SW480 (cell line): ENCODE measurements around the gene LECT2.

Experiments
- DNase-seq: peaks from one replicate; pipeline ENCODE4 v3.0.0-alpha.2; 2016; ENCODE audit warnings: low spot score

Gene LECT2

DNA sequence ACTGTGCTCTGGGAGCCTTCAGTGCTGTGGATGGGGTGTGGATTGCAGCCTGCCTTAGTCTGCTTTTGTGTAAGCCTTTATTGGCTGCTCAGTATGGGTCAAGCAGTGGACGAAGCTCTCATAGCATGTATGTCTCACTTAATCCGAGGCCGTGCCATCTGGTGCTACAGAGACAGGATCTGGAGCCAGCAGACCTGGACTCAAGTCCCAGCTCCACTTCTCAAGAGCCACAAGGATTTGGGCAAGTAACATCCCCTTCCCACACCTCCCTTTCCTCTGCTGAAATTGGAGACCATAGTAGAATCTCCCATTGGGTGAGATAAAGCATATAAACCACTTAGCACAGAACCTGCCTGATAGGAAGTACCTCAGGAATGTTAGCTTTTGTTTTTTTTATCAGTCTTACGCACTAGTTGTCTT is 23.4 kb upstream of the LECT2 start:
- DNase-seq, result no peak

GRCh38 chr5:135977375-135977928 is 22.7 kb upstream of the LECT2 start:
- no peak for DNase-seq

- no peak for DNase-seq
Observed at GRCh38 chr5:135976216-135976615, 21.4 kb upstream of the LECT2 start.

- no peak for DNase-seq
Observed at GRCh38 chr5:135975122-135975521, 20.3 kb upstream of the LECT2 start.

- DNase-seq, result no peak
Observed at GRCh38 chr5:135974021-135974600, 19.3 kb upstream of the LECT2 start.

DNA sequence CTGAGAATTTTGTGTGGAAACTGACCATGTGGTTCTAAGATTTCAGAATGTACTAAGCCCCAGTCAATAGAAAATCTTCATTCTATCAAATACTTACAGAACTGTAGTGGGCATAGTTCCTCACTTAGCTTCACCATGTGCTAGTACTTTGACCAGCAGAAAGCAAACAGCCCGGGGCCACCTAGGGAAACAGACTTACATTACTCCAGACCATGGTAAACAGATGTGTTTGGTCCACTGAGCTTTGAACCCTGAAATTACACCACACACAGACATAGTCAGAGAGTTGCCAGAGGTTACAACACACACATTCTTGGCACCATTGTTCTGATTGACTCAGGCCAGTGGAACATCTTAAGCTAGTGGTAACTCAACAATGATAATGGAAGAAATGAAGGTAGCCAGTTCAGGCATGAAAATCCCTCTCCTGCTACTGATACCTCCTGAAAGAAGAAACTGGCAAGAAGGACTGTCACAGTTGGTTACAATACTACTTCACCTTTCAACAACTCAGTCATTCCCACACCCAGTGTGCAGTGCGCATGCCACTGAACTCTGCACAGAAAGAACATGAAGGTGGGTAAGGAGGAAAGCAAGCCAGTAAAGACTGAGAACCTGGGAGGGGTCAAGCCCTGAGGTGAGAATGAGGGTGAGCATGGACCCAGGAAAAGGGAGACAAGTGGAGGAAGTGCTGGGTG is 18.7 kb upstream of the LECT2 start:
- DNase-seq, result no peak

GRCh38 chr5:135971701-135972100 is 16.9 kb upstream of the LECT2 start:
- no peak for DNase-seq

GRCh38 chr5:135966790-135967189 is 12.0 kb upstream of the LECT2 start:
- no peak for DNase-seq

DNA sequence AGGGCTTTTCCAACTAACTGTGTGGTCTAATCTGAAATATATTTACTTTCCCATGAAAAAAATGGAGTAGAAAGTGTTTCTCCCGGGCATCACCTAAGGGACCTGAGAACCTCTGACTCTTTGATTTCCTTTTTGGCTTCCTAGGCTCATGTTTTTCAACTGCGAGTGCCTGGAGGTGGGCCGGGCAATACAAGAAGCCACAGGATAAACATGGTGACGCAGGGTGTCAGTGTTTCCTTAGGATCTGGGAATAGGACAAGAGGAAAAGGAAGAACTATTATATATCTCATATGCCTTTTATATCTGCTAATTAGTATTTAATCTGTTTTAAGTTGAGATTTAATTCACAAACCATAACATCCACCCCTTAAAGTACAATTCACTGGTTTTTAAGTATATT is 11.4 kb upstream of the LECT2 start:
- DNase-seq, result no peak

DNA sequence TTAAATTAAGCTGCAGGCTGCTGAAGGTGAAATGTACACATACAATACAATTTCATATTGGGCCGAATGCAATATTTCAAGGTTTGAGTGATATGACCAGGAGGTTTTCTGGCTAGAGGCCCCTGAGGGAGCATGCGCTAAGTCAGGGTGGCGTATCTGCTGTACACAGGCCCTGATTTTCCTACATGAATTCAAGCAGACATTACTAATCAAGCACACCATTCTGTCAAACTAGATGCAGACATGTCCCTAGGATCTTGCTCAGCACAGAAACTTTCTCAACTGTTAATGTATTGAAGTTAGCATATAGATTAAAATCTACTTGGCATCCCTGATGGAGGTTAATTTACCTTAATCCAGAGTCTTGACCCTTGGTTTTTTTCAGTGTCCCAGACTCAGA is 10.7 kb upstream of the LECT2 start:
- no peak for DNase-seq

DNA sequence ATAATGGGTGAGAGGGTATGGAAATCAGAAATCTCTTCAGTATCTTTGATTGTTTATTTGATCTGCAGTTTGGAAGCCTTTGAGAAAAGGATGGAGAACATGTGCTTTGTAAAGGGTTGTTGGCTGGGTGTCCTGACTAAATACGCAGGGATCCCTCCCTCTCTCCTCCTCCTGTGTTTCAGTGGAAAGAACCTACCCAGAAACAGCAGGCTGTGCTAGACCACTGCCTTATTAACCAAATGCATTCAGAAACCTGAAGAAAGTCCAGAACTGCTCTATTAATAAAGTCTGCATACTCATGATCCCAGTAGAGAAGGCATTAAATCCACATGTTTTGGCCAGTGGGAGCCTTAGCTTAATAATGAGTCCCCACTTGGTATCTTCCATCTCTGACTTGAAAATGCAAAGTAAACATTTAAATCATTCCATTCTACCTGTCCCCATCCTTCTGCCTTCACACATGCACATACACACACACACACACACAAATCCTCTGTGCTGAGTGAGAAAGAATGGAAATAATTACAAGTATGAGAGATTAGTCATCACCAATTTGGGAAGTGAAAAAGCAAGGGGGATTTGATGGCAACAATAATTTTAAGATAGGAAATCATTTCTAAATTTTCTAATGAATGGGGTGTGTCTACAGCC is 10.0 kb upstream of the LECT2 start:
- no peak for DNase-seq

DNA sequence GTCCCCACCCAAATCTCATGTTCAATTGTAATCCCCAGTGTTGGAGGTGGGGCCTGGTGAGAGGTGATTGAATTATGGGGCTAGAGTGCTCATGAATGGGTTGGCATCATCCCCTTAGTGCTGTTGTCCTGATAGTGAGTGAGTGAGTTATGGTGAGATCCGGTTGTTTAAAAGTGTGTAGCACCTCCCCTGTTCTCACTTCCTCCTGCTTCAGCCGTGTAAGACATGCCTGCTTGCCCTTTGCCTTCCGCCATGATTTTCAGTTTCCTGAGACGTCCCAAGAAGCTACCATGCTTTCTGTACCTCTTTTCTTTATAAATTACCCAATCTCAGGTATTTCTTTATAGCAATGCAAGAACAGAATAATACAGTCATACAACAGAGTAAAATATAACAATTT is 742 bp upstream of the LECT2 start:
- DNase-seq, result no peak

DNA sequence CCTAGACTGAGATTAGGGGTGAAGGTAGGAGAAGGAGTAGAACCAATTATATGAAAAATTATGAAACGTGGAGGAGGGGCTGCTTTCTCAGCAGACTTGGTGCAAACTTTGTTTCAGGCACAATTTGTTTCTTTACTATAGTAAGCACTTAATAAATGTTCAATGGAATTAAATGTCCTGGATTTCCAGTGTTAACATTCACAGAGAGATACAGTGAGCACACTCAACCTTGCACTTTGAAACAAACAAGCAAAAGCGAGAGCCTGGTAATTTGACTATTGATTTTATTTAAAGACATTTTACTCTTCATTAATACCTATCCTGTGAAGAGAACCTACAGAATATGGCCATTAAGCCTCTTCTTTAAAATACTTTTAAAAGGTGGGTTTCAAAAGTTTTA is 933 bp downstream of the LECT2 start:
- no peak for DNase-seq

DNA sequence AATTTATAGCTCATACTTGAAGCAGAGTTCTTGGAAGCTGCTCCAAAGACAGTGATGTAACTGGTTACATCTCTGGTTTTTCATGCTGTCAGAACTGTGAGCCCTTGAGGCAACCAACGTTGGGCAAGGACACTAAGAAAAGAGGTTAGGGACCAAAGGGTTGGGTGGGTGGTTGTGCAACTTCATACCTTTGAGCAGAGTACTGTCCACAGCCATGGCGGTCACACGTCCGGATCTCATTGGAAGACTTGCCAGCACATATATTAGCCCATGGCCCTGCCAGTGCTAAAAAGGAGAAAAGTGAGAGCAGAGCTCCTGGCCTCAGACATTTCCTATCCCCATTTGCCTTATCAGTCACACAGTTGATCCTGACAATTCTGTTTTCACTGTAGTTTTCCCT is 2.1 kb downstream of the LECT2 start:
- no peak for DNase-seq

GRCh38 chr5:135951807-135952206 is 3.0 kb downstream of the LECT2 start:
- no peak for DNase-seq

DNA sequence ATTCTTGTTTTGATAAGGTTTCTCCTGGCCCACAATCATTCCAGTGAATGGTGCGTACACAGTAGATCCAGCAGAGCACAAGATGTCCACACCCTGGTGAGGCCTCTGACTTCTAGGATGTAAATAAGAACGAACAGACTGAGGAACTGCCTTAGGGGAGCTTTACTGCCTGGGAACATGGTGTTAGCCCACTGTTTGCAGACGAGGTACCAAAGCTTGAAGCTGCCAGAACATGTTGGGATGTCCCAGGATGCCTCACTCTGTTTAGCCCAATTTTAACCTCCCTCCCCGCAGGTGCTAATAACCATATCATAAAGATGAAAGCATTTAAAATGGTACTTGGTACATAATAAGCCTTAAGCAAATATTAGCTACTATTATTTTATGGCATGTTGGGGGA is 3.5 kb downstream of the LECT2 start:
- peak; percentile 36 for DNase-seq

DNA sequence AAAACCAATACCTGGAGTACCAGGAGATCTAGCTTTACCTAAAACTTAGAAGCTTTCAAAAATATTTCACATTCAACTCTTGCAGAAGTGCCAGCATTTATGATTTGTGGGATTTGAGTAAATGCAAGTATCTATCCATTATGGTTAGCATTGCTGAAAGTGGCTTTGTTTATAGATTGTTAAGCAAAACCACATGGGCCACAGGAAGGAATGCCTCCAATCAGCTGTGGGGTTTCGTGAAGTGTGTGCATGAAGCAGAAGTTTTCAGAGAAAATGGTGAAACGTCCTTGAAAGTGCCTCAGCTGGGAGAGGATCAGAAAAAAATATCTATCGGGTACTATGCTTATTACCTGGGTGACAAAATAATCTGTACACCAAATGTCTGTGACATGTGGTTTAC is 4.2 kb downstream of the LECT2 start:
- DNase-seq, result no peak

- peak; percentile 84 for DNase-seq
Observed at GRCh38 chr5:135944967-135945560, 9.7 kb downstream of the LECT2 start.

DNA sequence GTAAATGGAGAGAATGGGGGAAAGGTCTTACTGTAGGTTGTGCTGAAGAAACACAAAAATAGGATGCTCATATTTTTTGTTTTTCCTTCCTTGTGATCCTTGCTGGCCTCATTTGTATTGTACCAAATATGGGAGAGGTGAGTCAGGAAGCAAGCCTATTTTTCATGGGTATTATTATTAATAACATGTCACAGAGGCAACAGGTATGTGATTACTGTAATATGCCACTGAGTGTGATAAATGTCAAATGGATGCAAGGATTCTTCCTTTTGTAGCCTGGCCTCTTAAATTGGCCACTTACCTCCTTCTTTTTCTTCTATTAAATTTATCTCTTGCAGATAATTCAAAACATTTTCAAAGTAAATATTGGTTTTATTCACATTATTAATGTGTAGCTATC is 10.2 kb downstream of the LECT2 start:
- DNase-seq, result no peak

DNA sequence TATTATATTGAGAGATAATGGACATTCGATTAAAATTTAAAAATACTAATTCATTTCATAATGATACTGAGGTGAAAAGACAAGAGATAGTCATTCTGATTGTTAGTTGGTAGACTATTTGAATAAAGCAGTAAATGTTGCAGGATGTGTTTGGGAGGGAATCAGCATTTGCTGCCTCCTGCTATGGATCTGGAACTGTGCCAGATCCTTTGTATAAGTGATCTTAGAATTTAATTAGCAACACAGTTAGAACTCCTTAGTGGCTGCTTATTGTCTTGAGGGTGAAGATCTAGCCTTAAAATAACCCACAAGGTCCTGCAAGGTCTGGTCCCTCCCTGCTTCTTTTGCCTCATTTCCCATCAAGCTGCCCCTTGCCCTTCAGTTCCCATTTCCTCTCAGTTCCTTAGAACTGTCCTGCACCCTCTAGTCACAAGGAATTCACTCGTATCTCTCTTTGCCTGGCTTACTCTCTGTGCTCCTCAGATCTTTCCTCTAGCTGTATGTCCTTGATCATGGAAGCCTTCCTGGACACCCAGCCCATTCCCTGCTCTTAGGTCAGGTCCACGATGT is 12.5 kb downstream of the LECT2 start:
- no peak for DNase-seq

DNA sequence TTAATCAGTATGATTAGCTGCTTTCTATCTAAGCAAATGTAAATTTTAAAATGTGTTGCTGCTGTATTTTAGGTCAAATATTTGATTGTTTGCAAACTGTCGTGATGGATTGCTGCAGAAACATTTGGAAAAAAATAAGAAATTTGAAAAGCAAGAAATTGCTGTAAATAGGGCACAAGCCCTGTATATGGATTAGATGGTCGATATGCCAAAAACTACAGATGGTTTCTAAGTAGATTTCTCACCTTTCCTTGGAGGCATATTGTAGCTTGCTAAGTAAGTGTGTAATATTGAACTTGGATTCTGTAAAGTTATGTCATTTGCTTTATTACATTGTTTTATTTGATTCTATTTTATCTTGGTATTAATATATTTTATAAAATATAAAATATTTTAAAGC is 13.1 kb downstream of the LECT2 start:
- no peak for DNase-seq

- no peak for DNase-seq
Observed at GRCh38 chr5:135937245-135937911, 17.4 kb downstream of the LECT2 start.
